Thyroid gland (tissue), 4 donors: ENCODE data around the gene ERI2. TPM values are rescaled to one million over a fixed set of nuclear protein-coding genes. Genes with fewer than 3 reads are reported as not detected.

Experiments
- DNase-seq, 2 donors: peaks; one replicate each; pipeline ENCODE4 v3.0.0-alpha.2; 2019
- H3K27ac ChIP-seq, 3 donors: fragments of 200-600 bp; sonication (generic); 1 replicate in 2 of 3; 2 replicates in 1 of 3; pipeline ENCODE4 v1.5.1; 2016 to 2019; ENCODE audit warnings: mild to moderate bottlenecking in 1 of 3, moderate library complexity in 1 of 3
- H3K27me3 ChIP-seq: fragments of 200-600 bp; sonication (generic); one replicate; pipeline ENCODE4 v1.5.1; 2019
- H3K36me3 ChIP-seq, 2 donors: fragments of 200-600 bp; sonication (generic); one replicate each; pipeline ENCODE4 v1.5.1; 2016 to 2019
- H3K4me1 ChIP-seq, 2 donors: fragments of 200-600 bp; sonication (generic); one replicate each; pipeline ENCODE4 v1.5.1; 2017 to 2019
- H3K4me3 ChIP-seq, 3 donors: fragments of 200-600 bp; sonication (generic); replicated peaks in 1 of 3; 1 replicate in 2 of 3; 2 replicates in 1 of 3; pipeline ENCODE4 v1.5.1; 2016; ENCODE audit warnings: mild to moderate bottlenecking in 1 of 3
- H3K9me3 ChIP-seq: fragments of 200-600 bp; sonication (generic); one replicate; pipeline ENCODE4 v1.5.1; 2017
- CTCF ChIP-seq, 6 experiments: fragments of 200-600 bp in 3 of 6; fragments of 450-650 bp in 3 of 6; sonication (generic) in 3 of 6; IDR thresholded peaks; one replicate each; pipeline ENCODE4 v1.5.1; 2016 to 2019; ENCODE audit warnings: antibody characterized with exemption in 6 of 6, mild to moderate bottlenecking in 2 of 6, inconsistent platforms in 1 of 6, moderate library complexity in 1 of 6
- POLR2A ChIP-seq, 2 donors: fragments of 450-650 bp; IDR thresholded peaks; one replicate each; pipeline ENCODE4 v1.6.1; 2017; ENCODE audit warnings: antibody characterized with exemption in 2 of 2, mild to moderate bottlenecking in 2 of 2, moderate library complexity in 1 of 2
- WGBS, 2 donors: methylation state at CpG; one replicate each; pipeline ENCODE4 v1.1.5; 2017; 5-methylcytosine and 5-hydroxymethylcytosine counted together
- intact Hi-C: fragments of 100-400 bp; cut with DNase I; formaldehyde crosslinking; loops from one replicate; pipeline ENCODE4 v1.15.1; 2023
- total RNA-seq, 4 donors: library from RNA; depleted of rRNA; stranded (reverse); fragments of >200 nt; gene quantifications; one replicate each; pipeline ENCODE4 v1.2.3, GENCODE V29; 2016

The ERI2 gene
- total RNA-seq, 4 donors from 2014 or later, result 22.2 to 31.4 (median 25.3) TPM

- H3K27me3 ChIP-seq, result no peaks in the 10 kb centered on the region
- no peaks in the 10 kb centered on the region for H3K9me3 ChIP-seq
- H3K4me3 ChIP-seq, result no peak overlapping the region
- no peaks in the 10 kb centered on the region for H3K36me3 ChIP-seq
- intact Hi-C loops, result no loop called here
- TF ChIP-seq CTCF (IDR thresholded peaks at IDR 0.05), result no peak
- TF ChIP-seq POLR2A (IDR thresholded peaks at IDR 0.05), result no peak
- H3K4me1 ChIP-seq, result no peaks in the 10 kb centered on the region
- no peak for DNase-seq
- no peak overlapping the region for H3K27ac ChIP-seq
Observed at GRCh38 chr16:20784204-20784603, 22.1 kb downstream of the ERI2 start.

GRCh38 chr16:20782470-20782869 is 23.8 kb downstream of the ERI2 start:
- no peaks in the 10 kb centered on the region for H3K36me3 ChIP-seq
- 92 to 93% methylated on average over 2 of the region's 2 CpGs for WGBS, 2 donors

GRCh38 chr16:20781697-20782096 is 24.6 kb downstream of the ERI2 start:
- 88 to 97% methylated on average over 1 of the region's 1 CpG for WGBS, 2 donors
- intact Hi-C loops, result no loop called here

More at GRCh38 chr16:20782470-20782869, 23.8 kb downstream of the ERI2 start:
- no peak overlapping the region for H3K4me3 ChIP-seq
- no peak for DNase-seq
- intact Hi-C loops, result no loop called here
- no peak for TF ChIP-seq CTCF (IDR thresholded peaks at IDR 0.05)
- no peak for TF ChIP-seq POLR2A (IDR thresholded peaks at IDR 0.05)
- H3K27me3 ChIP-seq, result no peaks in the 10 kb centered on the region
- no peak overlapping the region for H3K27ac ChIP-seq
- no peaks in the 10 kb centered on the region for H3K9me3 ChIP-seq
- no peaks in the 10 kb centered on the region for H3K4me1 ChIP-seq

GRCh38 chr16:20774703-20775362 is 31.4 kb downstream of the ERI2 start:
- intact Hi-C loops, result no loop called here

More at GRCh38 chr16:20781697-20782096, 24.6 kb downstream of the ERI2 start:
- Histone ChIP-seq H3K4me3 (no peak overlapping the region), H3K36me3 (no peaks in the 10 kb centered on the region), H3K27me3 (no peaks in the 10 kb centered on the region), H3K27ac (no peak overlapping the region), H3K9me3 (no peaks in the 10 kb centered on the region), H3K4me1 (no peaks in the 10 kb centered on the region)
- no peak for DNase-seq
- TF ChIP-seq POLR2A (IDR thresholded peaks at IDR 0.05) (no peak), CTCF (IDR thresholded peaks at IDR 0.05) (no peak)

More at GRCh38 chr16:20774703-20775362, 31.4 kb downstream of the ERI2 start:
- Histone ChIP-seq H3K27me3 (no peaks in the 10 kb centered on the region), H3K4me1 (no peaks in the 10 kb centered on the region), H3K36me3 (no peaks in the 10 kb centered on the region), H3K9me3 (no peaks in the 10 kb centered on the region), H3K27ac (no peak overlapping the region), H3K4me3 (no peak overlapping the region)
- WGBS, 2 donors, result 65 to 88% methylated on average over 3 to 5 of the region's 7 CpGs
- peak in 4 of 6 experiments; percentile 15 to 49 (median 33) for TF ChIP-seq CTCF (IDR thresholded peaks at IDR 0.05)
- no peak for TF ChIP-seq POLR2A (IDR thresholded peaks at IDR 0.05)
- DNase-seq, result peak; percentile 56 to 63
